VCaP (cell line): ENCODE data around the gene SOBP.

Experiments used
- H3K27ac ChIP-seq: fragments of 450-650 bp; 2 replicates; pipeline ENCODE4 v1.5.1; 2017
- CTCF ChIP-seq: fragments of 450-650 bp; conservative IDR thresholded peaks from 2 replicates; pipeline ENCODE4 v1.5.1; 2017; ENCODE audit warnings: mild to moderate bottlenecking, moderate library complexity

SOBP gene

GRCh38 chr6:107601406-107601805 lies 111.5 kb downstream of the SOBP start:
- TF ChIP-seq CTCF: no peak
- H3K27ac ChIP-seq: no peak overlapping the region

GRCh38 chr6:107602321-107603005 lies 112.5 kb downstream of the SOBP start:
- no peak for TF ChIP-seq CTCF
- no peak overlapping the region for H3K27ac ChIP-seq

- H3K27ac ChIP-seq: no peak overlapping the region
- TF ChIP-seq CTCF: no peak
Observed at GRCh38 chr6:107603006-107603370, 113.1 kb downstream of the SOBP start.

- TF ChIP-seq CTCF: no peak
- no peak overlapping the region for H3K27ac ChIP-seq
Observed at GRCh38 chr6:107604549-107604948, 114.6 kb downstream of the SOBP start.

GRCh38 chr6:107606407-107606806 lies 116.5 kb downstream of the SOBP start:
- TF ChIP-seq CTCF: no peak
- H3K27ac ChIP-seq: no peak overlapping the region

GRCh38 chr6:107607116-107607515 lies 117.2 kb downstream of the SOBP start:
- no peak overlapping the region for H3K27ac ChIP-seq
- no peak for TF ChIP-seq CTCF

- no peak for TF ChIP-seq CTCF
- H3K27ac ChIP-seq: no peak overlapping the region
Observed at GRCh38 chr6:107611094-107611810, 121.3 kb downstream of the SOBP start.
